Measurements from ENCODE around the gene HIF1AN.

HIF1AN gene

DNA sequence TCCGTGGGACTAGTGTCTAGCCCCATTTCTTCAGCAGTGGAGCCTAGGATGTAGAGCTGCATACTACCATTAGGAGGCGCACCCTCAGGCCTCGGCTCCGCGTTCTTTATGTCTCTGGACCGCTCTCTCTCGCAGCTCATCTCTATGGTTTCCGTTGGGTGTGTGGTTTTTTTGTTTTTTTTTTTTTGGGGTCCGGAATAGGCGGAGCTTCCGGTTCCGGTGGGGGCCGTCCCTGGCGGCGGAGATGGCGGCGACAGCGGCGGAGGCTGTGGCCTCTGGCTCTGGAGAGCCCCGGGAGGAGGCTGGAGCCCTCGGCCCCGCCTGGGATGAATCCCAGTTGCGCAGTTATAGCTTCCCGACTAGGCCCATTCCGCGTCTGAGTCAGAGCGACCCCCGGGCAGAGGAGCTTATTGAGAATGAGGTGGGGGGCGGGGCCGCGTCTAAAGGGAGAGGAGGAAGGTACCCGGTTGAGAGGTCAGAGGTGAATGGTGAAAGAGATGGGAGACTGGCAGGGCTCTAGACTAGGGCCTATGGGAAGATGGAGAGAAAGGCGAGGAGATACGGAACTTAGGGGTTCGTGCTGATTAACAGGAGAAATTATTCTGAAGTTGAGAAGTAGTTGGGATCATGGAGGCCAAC lies at the start of gene HIF1AN:
Gene HIF1AN, plus strand, starts transcription at position 229 of the 639 bp plus-strand sequence. Its CDS starts 16 bp downstream, at position 245.
- DNase-seq (ENCODE audit: low spot score), result peak; percentile 93

DNA sequence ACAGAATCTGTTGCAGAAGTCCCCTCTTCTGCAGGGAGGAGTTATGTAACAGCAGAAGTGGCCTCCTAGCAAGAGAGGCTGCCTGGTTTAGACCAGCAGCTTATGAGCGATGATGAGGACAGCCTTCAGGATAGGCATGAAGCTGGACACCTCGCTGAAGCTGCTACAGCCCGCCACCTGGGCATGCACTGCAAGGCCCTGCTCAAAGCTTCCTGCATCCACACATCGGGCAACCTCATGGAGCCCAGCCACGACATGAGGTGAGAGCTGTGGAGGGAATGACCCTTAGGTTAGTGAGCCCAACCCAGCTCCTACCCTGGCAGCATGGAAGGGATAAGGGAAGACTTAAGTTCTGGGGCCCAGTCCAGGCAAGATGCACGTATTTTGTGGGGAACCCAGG lies 48.2 kb upstream of the HIF1AN start:
- no peak for DNase-seq (ENCODE audit: low spot score)

DNA sequence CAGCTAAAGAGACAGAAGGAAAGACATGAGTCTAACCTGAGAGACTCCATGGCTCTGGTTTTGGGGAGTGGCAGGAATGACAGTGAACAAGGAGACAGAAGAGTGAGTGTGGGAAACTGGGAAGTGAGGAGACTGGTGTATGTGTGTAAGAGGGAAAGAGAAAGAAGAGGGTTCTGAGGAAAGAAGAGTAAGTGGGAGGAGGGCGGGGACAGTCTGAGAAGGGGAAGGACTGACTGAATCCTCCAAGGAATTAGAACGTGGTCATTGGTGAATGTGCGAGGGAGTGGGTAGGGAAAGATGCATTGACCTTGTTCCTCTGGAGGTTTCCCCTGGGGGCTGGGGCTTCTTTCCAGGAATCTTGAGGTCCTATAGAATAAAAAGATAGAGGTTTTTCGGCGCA lies 46.3 kb upstream of the HIF1AN start:
- no peak for DNase-seq (ENCODE audit: low spot score)

DNA sequence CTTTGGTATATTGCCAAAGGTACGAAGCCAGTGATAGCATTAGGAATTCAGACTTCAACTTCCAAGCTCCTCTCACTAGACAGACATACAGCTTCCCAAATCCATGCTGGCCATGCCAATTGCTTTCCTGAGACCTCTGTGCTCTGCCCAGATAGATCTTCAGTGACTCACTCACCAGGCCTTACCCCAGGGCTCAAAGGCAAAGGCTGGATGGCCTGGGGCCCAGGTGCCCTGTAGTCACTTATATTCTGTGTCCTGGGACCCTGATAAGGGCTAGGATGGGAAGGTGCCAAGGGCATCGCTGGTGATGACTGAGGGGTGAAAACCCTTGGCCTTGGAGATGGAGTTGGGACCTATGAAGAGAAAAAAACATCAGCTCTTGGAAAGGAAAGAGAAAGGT lies 45.2 kb upstream of the HIF1AN start:
- no peak for DNase-seq (ENCODE audit: low spot score)

DNA sequence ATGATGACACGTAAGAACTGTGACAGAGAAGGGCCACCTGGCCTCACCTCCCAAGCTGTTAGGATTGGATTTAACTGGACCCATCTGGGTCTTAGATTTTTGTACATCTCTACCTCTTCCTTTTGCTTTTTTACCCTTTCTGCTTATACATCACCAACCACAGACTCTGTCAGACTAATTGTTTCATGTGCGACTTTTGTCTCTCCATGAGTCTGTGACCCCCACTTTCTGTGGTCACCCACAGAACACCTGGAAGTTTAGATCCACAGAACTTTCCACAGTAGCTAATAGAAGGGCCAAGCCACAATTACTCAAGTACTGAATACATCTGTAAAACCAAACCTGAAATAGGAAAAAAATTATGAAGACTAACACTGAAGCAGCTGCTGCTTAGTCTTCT lies 39.2 kb upstream of the HIF1AN start:
- no peak for DNase-seq (ENCODE audit: low spot score)

DNA sequence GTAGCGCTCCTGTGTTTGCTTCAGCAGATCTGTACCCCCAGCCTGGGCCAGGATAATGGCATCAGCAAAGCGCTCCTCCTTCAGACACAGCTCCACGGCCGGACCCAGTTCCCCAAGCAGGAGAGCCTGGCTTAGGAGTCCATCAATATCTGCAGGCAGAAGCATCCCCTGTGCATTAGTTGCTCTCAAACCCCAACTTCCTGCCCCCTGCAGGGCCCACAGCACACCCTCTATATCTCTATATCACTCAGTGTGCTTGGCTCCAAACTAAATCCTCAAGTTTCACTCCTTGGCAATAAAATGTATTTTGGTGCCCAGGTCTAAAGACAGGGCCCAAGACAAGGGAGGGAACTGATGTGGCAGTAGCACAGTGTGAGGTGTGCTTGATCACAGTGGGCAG lies 37.7 kb upstream of the HIF1AN start:
- DNase-seq (ENCODE audit: low spot score), result no peak

DNA sequence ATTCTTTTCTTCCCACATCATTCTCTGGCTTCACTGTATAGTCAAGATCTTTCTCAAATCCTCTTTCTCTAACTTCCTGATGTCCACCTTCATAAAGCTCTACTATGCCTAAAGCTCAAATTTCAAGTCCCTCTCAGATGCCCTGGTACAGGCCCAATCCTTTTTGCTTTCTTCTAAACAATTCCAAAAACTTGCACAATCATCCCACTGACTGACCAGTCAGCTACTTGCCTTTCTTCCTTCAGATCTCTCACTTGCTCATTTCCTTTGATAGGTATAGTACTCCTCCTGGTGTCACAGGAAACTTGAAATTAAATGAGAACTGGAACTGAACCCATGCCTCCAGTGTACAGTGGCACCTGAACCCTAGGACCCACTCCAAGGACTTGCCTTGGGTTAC lies 34.3 kb upstream of the HIF1AN start:
- no peak for DNase-seq (ENCODE audit: low spot score)

DNA sequence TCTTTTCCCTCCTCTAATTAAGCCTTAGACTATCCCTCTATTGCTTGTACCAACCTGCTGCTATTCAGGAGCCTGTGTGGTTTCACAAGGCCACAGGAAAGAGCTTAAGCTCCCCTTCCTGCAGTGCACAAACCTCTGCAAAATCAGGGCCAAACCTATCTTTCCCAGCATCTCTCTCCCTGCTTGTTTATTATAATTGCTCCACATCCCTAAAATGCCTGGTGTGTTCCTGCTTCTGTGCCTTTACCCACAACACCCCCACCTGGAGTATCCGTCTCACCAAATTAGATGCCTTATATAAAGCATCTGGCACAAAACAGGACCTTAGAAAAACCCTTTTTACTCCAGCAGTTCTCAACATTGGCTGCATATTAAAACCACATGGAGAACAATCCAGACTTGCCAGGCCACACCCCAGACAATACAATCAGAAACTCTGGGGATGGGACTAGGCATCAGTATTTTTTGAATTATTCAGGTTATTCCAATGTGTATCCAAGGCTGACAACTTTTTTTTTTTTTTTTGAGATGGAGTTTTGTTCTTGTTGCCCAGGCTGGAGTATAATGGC lies 32.7 kb upstream of the HIF1AN start:
- DNase-seq (ENCODE audit: low spot score), result no peak

DNA sequence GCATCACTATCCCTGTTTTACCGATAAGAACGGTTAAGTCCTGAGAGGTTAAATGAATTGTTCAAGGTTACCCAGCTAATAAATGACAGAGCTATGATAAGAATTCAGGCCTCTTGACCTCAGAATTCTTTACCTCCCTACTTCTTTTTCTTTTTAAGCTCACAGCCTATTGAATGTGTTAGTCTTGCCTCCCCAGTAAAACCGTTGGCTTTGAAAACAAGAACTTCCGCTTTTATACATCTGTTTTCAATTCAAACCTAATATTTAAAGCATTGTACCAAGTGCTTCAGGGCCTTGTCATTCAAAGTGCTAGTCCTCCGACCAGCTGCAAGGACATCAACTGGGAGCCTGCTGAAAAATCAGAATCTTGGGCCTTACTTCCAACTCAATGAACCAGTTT lies 31.6 kb upstream of the HIF1AN start:
- no peak for DNase-seq (ENCODE audit: low spot score)

DNA sequence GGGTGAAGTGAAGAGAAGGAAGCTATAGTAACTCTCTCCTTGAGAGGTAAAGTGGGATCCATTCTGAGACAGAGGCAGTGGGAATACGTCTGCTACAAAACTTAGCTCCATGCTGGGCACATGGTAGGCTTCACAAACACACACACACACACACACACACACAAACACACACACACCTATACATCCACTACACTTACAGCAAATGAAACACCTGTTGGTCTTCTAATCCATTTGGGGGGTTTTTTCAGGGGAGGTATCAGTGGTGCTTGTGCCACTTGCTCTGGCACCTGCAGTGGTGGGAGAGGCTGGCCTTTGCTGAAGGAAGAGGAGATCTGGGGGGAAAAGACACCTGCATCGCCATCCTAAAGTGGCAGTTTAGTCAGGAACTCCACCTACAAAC lies 30.6 kb upstream of the HIF1AN start:
- no peak for DNase-seq (ENCODE audit: low spot score)

DNA sequence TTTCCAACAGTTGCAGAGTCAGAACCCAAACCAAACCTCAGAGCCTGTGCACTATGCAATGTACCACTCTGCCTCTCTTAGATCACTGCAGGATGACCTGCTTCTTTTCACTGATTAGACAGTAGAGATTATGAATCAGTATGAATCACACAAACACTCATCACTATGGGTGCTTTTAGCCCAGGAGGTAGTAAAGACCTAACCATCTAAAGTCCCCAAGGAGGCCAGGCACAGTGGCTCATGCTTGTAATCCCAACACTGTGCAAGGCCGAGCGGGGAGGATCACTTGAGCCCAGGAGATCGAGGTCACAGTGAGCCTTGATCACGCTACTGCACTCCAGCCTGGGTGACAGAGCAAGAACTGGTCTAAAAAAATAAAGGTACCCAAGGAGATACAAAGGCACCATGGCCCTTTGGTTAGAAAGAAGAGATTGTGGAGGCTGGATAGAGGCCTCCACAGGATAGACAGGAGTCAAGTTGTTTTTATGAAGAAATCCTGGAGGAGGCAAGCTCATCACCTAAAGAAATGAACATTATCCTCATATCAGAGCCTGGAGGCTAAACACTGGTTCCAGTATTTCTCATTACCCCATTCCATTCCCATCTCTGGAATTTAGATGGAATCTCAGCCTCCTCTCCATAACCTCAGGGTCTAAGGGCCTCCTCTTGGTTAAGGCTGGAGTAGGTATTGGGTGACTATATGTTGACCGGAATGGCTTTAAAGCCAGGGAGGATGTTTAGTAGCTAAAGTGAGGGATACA lies 29.0 kb upstream of the HIF1AN start:
- DNase-seq (ENCODE audit: low spot score), result peak; percentile 69

DNA sequence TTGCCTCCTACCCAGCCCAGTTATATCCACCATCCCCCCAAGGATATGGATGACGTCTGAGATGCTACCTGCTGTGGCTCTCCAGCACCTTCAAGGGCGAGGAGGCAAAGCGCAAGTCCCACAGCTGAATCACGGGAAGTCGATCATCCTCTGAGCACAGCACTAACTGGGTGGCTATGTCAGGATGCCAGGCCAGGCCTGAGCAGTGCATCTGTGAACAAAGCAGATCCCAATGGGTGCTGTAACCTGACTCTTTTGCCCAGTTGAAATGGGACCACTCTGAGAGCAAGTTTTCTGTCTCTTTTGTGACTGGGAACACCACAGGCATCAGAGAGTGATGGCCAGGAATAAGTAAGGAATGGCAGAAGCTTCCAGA lies 28.4 kb upstream of the HIF1AN start:
- DNase-seq (ENCODE audit: low spot score), result no peak

DNA sequence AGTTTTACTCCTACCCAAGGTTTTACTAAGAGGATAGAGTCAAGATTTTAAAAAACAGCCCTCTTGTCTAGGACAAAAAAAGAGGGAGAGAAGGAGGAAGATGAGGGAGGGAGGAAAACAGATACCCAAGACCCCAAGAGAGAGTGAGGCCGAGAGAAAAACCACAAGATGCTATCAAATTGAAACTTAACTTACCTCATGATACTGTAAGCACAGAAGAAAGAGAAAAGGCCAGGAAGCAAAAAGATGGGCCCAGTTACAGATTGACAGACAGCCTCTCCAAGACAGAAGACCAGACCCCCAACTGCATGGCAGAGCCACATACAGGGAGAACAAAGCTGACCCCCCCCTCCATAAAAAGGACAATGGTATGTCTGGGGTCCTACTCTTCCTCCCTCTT lies 27.5 kb upstream of the HIF1AN start:
- DNase-seq (ENCODE audit: low spot score), result no peak

DNA sequence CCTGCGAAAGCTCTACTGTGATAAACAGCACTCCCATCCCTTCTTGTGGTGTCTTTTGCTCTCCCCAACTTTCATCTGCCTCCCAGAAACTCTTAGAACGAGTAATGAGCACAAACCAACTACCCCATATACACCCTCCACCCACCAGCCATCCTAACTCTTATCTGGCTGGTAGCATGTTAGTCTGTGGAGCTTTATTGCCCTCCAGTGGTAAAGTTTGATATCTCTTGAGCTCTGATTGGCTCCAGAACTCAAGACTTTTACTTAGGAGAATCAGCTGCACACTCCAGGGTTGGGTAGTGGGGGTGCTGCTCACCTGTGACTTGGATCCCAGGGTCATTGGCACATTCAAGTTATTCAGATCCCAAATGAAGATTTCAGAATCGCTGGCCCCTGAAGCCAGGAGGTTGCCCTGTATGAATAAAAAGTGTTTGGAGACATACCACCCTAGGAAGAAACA lies 27.0 kb upstream of the HIF1AN start:
- peak; percentile 60 for DNase-seq (ENCODE audit: low spot score)

DNA sequence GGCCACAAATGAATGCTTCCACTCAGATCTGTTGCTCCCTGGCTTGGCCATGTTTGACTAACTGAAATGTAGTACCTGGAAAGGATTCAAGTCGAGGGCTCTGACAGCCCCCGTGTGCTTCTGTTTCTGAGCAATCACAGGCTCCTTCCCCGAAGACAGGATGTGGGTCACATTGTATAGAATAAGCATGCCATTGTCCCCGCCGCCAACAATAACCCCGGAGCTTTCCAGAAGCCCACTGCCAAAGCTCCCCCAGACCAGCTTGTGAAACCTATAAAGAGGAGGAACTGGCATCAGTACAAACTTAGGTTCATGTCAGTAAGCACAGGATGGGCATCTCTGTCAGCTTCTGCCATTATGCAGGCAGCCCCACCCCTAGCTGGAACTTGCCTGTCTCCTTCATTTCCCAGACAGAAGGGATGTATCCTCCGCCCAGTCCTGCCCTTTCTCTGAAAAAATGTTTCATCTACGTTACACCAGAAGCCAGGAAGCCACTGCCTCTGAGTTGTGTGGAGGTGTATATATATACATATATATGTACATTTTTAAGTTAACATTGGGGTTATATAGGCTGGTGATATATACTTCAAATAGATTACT lies 26.4 kb upstream of the HIF1AN start:
- no peak for DNase-seq (ENCODE audit: low spot score)

DNA sequence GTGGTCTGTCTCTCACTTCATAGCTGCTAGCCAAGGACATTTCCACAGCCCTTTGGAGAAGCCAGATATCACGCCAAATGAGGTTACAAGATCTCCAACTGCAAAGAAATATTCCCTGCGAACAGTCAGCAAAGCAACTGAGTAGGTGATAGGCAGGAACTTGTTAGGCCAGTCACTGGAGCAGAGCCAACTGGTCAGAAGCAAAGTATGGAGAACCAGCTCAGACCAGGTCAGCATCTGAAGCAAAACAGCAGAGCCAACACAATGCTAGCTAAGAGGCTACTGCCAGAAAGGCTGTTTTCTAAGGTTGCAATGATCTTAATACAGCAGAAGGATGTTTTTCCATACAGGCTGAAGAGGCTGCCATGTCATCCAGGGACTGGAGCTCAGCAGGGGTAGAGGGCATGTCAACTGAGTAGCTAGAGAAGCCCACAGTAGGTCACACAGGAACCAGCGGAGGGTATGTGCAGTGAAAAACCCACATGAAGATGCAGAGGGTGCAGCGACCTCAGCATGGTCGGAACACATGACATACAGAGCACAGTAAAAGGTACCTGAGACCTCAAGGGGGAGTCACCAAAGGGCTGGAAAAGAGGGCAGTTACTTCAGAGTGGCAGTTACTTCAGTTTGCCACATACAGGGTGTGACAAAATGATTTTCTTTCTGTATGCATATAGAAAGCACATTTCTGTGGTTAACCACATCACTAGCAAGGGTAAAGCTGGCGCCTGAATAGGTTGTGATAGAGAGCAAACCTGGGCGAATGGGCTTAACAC lies 25.0 kb upstream of the HIF1AN start:
- no peak for DNase-seq (ENCODE audit: low spot score)

DNA sequence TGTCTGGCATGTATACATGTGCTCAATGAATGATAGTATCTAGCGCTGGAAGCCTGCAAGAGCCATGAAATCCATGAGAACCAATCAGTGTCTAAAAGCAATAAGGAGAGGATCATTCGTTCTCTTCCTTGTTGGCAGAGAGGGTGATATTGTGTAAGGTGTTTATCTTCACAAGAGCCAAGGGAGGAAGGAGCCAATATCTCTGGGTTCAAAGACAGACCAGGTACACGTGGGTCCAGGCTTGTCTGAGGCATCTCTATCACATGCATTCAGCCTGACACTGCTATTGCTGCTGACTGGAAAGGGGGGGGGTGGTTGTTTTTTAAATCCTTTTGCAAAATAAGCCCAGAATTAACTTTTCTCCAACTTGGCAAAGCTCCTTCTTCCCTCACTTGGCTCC lies 20.1 kb upstream of the HIF1AN start:
- no peak for DNase-seq (ENCODE audit: low spot score)

DNA sequence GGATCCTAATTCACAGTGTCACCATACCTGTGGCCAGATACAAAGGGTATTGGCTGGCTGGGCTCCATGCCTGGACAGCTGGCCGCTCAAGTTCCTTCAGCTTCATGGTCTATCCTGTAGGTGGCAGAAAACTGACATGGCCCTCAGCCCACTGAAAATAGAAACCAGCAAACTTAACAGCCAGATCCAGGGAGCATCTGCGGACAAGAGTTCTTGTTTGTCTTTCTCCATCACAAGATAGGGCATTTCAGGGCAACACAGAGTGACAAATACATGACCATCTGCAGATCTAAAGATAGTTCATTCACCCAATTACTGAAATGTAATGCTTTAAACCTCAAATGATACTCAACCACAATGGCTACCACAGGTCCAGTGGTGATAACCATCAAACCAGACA lies 18.9 kb upstream of the HIF1AN start:
- peak; percentile 15 for DNase-seq (ENCODE audit: low spot score)

DNA sequence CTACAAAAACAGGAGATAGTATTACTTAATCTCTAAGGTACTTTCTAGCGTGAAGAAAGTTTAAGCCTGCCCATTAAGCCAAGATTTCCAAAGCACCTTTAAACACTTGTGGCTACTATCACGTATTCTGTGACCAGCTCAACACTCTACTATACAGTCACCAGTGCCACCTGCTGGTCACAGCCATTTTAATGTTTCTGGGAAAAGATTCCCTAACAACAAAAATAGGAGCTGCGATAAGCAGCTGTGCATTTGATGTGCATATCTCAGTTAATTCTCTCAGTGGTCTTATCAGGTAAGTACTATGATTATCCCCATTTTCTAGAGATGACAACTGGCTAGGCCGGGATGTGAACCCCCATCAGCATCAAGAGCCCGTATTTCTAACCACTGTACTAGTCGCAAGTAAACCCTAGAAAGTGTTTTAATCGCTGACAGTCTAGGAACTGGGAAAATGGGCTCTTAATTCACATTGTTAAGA lies 16.9 kb upstream of the HIF1AN start:
- DNase-seq (ENCODE audit: low spot score), result peak; percentile 68

DNA sequence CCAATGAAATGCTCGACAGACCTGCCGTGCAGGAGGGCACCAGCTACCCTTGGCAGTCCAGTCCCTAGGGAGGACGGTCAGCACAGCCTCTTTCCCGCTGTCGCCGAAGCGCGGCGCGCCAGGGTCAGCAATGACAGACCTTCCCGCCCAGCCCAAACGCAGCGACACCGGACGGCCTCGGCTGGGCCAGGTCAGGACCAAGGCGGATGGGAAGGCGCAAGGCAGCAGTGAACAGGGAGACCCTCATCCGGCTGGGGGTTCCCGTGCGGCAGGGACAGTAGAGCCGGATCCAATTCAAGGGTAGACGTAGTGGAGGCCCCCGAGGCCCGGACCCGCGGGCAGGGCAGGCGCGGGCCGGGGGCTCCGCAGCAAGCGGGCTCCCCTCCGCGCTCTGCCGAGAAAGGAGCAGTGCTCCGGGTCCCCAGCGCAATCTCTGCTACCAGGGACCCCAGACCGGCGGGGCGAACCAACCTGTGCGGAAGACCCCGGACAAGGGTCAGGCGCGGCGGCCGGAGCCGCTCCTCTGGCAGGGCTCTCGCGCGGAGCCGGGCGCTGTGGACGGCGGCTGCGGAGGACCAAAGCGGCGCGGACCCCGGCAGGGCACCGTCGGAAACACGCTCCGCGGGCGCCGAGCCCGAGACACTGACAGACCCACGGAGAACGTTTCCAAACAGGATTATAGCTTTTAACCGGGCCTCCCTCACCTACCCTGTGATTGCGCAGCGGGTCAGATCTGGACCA lies 16.3 kb upstream of the HIF1AN start, which contains the start of gene SEC31B:
Gene SEC31B, minus strand, starts transcription at position 551 of the 741 bp plus-strand sequence. CDS start 2,909 bp downstream, outside the sequence.
- DNase-seq (ENCODE audit: low spot score), result peak; percentile 43

DNA sequence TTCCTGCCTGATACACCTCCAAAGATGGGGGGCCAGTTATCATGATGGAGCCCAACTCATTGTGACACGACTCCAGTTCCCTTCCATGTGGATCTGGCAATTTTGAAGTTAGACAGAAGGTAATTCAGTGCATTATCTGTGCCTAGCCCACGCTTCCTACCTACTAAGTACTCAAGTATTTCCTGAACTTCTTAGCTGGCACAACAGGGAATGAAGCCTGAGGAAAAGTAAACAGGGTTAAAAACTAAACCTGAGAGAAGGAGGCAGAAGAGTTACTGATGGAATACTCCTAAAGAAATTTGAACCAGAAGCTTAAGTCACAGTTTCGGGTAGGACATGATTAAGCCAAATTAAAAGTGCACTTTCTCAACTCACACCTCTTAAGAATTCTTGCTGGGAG lies 14.9 kb upstream of the HIF1AN start:
- DNase-seq (ENCODE audit: low spot score), result peak; percentile 28
